CD4-positive, alpha-beta T cell treated with Interferon gamma for 1 hour (primary cell): Measurements from ENCODE around the gene RNF17.
"Not testable (repeated sequence)": the region's sequence is repeated elsewhere in the genome, so short reads cannot be mapped to it uniquely, and the experiment has no call there.

Experiments
- DNase-seq: peaks from one replicate; pipeline ENCODE4 v3.0.0-alpha.2; 2020

The RNF17 gene

GRCh38 chr13:24763596-24764275 lies at the start of gene RNF17:
TSS of gene RNF17 (plus strand) at chr13:24764169. CDS start at chr13:24764204, 35 bp downstream.
- no peak for DNase-seq

GRCh38 chr13:24716011-24716410 lies 48.0 kb upstream of the RNF17 start:
- DNase-seq, result no peak

- DNase-seq, result no peak
These were observed 47.5 kb upstream of the RNF17 start for GRCh38 chr13:24716446-24716845.

GRCh38 chr13:24717217-24717616 lies 46.8 kb upstream of the RNF17 start:
- no peak for DNase-seq

GRCh38 chr13:24718192-24718965 lies 45.6 kb upstream of the RNF17 start:
- DNase-seq, result no peak

- no peak for DNase-seq
These were observed 44.8 kb upstream of the RNF17 start for GRCh38 chr13:24719139-24719538.

- DNase-seq, result no peak
These were observed 40.8 kb upstream of the RNF17 start for GRCh38 chr13:24723206-24723605.

GRCh38 chr13:24724714-24725113 lies 39.3 kb upstream of the RNF17 start:
- DNase-seq, result no peak

- DNase-seq, result no peak
These were observed 38.6 kb upstream of the RNF17 start for GRCh38 chr13:24725379-24725778.

- DNase-seq, result peak; percentile 73
These were observed 36.0 kb upstream of the RNF17 start for GRCh38 chr13:24727731-24728601.

GRCh38 chr13:24730873-24731567 lies 32.9 kb upstream of the RNF17 start:
- DNase-seq, result not testable (repeated sequence)

GRCh38 chr13:24734950-24735349 lies 29.0 kb upstream of the RNF17 start:
- no peak for DNase-seq

GRCh38 chr13:24737042-24737441 lies 26.9 kb upstream of the RNF17 start:
- no peak for DNase-seq

GRCh38 chr13:24738366-24738847 lies 25.6 kb upstream of the RNF17 start:
- DNase-seq, result no peak

- no peak for DNase-seq
These were observed 23.7 kb upstream of the RNF17 start for GRCh38 chr13:24740014-24740890.

GRCh38 chr13:24741016-24741662 lies 22.8 kb upstream of the RNF17 start:
- no peak for DNase-seq

- DNase-seq, result no peak
These were observed 22.2 kb upstream of the RNF17 start for GRCh38 chr13:24741791-24742190.

GRCh38 chr13:24742294-24742693 lies 21.7 kb upstream of the RNF17 start:
- DNase-seq, result no peak

- DNase-seq, result no peak
These were observed 21.0 kb upstream of the RNF17 start for GRCh38 chr13:24742977-24743376.

GRCh38 chr13:24744247-24744646 lies 19.7 kb upstream of the RNF17 start:
- no peak for DNase-seq

GRCh38 chr13:24745516-24745860 lies 18.5 kb upstream of the RNF17 start:
- DNase-seq, result no peak
